GM21786 (cell line): ENCODE results near the gene ACIN1.

Experiments used
- ATAC-seq: cut with Tn5 transposase; IDR thresholded peaks from one replicate; pipeline ENCODE4 v1.9.1; 2021; ENCODE audit not compliant: unreplicated experiment

ACIN1 gene

DNA sequence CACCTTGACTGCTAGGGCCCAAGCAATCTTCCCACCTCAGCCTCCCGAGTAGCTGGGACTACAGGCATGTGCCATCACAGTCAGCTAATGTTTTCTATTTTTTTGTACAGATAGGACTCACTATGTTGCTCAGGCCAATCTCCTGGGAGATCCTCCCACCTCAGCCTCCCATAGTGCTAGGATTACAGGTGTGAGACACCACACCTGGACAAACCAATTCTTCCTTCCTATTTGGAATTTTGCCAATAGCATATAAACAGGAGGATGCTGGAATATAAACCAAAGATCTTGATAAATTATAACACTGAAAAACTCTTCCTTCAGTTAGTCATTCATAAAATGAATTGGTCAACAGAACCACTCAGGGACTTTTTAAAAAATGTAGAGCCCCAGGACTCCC lies 8.4 kb downstream of the ACIN1 start:
- no peak for ATAC-seq

DNA sequence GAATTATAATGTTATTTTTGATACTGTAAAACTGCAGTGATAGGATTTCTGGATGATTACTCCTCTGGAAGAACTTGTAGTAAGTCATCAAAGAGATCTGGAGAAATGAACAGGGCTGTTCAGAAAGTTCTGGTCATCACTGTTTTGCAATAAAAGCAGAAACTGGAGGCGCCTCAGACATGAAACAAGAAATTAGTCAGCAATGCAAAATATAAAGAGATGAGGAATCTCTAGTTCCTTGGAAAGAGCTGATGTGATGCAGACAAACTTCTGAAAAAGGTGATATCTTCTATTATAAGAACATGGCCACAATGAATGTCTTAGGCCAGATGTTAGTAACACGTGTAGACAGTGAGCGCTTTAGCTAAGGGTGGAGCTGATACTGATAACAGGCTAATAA lies 9.5 kb downstream of the ACIN1 start:
- ATAC-seq = no peak

DNA sequence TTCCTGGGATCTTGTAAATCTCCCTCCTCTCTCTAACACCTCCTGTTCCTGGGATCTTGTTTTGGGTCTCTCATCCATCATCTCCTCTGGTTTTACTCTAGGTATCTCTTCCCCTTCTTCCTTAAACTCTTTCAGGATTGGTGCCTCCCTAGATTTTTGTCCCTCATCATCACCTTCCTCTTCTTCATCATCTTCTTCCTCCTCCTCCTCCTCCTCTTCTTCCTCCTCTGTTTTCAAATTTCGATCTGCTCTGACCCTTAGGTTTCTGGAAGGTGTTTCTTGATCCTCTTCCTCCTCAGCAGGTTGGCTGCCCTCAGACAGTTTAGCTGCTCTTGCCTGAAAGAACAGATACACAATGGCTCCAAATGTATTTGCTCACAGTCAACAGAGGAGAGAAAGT lies 14.5 kb downstream of the ACIN1 start:
- no peak for ATAC-seq

DNA sequence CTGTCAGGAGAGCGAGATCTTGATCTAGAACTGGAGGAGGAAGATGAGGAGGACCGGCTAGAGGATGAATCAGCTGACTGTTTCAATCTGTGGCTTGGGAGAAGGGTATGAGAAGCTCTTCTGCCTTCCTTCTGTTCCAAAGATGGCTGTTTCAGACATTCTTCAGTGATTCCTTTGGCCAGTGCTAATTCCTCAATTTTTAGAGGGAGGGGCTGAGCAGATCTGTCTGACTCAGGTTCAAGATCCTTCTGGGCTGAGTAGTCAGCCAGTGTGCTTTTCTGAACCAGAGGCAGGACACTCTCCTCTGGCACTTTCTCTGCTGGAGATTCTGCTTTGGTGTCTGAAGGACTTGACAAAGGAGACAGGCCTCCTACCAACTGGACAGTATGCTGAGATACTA lies 15.2 kb downstream of the ACIN1 start:
- ATAC-seq = no peak

DNA sequence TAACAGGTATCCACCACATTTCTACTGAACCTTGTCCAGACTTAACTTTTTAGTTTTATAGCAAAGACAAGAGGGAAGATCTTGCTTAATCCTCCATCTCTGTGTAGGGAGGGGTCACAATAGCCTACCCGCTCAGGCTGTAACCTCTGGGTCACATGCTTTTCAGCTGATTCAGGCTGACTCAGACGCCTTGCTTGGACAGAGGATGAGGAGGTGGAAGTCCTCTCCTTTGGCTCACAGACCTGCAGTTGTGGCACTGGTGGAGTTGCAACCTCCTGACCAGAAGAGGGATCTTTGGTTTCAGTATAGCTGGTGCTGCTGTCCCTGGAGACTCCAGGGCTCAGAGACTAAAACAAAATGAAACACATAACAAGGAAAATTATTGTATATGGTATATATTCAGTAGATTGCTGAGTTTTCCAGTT lies 16.2 kb downstream of the ACIN1 start:
- no peak for ATAC-seq

DNA sequence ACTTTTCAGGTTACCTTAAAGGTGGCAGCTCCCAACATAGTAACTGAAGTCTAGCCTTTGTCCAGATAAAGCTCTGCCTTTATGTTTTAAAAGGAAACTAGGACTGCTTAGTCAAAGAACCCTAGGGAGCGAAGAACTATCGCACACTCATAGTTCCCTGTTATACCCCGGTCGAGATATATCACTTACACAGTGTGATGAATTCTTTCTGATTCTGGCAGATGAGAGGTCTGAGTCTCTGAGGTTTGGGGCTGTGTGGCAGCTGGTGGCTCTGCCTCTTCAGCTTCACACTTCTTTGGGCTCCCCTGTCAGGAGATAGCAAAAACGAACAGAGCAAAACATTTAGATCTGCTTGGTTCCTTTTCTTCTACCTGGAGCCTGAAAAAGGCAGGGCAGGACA lies 17.0 kb downstream of the ACIN1 start:
- ATAC-seq = no peak

DNA sequence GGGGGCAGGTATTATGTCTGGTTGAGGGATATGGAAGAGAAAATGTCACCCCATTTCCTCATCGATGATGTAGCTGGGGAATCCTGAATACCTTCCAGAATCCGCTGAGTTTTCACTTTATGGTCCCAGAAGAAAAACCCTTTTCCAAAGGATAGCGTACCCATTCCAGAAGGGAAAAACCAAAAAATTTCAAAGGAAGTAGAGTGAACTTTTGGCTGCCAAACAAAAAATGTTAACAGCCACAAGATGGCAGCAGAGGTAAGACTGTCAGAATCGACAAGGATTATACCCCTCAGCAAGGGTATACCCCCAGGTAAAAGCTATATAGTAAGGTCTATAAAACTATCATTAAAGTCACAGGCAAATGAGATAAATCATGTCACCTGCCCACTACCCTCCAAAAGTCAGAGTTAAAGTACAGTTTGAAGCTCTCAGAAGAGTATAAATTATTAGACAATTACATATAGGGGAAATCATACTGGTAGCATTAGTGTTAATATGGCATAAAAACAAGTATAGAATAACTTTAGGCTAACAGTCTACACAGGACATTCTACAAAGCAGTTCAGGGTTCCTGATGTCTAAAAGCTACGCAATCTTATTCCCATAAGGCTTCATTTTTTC lies 18.0 kb downstream of the ACIN1 start:
- no peak for ATAC-seq

DNA sequence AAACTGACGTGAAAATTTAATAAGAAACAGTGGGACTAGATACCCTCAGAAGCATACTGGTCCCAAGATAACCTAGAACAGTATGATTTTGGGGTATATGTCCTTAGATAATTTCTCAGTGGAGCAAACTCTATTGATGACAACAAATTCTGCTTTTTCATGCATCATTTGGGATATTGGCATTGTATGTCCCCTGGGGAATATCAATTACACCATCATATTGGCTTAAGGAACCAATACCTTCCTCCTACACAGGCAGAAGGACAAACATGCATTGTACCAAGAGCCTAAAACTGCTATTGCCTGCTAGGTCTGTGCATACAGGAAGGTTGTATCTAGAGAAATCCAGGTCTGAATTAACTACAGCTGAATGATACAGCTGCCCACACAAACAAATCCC lies 20.0 kb downstream of the ACIN1 start:
- no peak for ATAC-seq

DNA sequence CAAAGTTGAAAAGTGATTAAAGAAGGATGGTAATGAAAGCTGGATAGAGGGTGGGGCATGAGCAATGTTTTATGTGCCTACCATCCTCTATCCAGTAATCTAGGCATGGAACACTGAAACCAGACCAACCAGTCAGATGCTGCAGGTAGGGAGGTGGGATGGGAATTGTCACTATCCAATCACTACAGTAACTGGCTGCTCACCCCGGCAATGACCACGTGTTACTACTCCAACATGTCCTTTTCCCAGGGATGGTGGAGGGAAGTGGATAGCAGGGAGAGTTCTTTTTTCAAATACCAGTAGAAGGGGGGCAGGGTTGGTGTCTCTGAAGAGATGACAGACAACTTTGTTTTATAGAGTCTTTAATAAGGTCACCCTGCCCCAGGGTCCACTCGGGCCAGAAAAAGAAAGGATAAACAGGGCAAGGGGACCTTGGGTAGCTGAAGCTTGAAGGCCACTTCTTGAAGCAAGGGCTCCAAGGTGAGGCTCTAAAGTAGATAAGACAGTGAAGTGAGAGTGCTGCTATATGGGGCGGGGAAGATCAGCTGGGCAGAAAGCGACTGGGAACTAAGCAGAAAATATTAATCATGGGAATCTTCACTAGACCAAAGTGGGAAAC lies 22.9 kb downstream of the ACIN1 start:
- no peak for ATAC-seq

DNA sequence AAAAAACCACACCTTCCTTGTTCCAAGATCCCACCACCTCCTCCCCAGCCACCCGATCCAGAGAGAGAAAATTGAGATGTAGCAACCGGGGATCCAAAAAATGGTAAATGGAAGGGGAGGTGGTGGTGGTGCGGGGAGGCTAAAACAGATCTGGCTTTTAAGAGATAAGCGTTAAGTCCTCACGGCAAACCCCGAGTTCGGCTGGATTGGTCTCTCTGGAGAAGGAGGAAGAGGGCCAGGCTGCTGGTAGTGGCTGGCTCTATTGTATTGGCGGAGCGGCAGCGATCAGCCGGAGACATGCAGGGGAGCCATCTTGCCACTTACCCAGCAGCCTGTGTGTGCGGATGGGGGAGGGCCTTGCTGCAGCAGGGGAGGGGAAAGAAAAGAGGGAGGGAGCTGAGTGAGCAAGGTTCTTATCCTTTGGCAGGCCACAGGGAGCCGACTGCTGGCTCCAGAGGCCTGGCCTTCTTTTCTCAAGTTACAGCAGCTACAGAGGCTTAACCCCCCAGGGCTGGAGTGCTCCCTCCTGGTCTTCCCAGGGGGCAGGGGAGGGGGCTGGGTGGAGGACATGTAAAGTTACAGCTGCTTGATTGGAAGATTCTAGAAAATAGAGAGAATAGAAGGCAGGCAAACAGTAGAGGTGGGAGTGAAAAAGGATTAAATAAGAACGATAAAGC lies 23.6 kb downstream of the ACIN1 start:
- ATAC-seq = peak; percentile 93

DNA sequence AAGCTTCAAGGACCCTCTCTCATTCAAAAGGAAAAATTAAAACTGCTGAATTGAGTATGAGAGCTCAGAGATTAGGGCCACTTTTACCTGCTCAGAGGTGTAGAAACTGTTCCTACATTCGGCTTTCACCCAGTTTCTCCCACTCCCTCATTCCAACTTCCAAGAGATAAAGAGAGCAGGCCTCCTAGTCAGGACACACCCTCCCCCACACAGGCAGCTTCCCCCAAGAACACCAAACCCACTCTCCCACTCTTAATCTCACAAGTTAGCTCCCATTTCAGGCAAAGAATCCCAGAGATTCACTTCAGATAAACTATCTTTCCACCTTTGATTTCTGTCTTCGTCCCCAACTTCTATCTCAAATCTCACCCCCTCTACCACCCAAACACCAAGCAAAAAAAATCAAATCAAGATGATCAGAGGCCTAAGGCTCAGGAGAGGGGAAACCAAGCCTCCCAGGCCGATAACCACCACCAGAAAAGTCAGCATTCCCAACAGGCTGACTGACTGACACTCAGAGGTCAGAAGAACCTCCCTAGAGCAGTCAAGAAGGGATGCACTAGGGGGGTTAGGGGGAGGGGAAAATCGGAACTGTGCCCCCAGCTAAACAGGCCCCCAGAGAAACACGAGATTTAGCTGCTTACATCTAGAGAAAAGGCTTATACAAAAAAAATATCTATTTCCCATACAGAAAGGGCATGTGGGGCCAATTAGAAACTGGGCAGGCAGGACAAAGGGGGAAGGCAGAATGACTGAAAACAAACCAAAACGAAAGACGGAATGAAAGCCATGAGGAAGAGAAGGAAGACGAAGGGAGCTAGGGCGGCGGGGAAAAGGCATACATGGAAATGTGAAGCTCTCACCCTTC lies 24.4 kb downstream of the ACIN1 start:
- no peak for ATAC-seq

DNA sequence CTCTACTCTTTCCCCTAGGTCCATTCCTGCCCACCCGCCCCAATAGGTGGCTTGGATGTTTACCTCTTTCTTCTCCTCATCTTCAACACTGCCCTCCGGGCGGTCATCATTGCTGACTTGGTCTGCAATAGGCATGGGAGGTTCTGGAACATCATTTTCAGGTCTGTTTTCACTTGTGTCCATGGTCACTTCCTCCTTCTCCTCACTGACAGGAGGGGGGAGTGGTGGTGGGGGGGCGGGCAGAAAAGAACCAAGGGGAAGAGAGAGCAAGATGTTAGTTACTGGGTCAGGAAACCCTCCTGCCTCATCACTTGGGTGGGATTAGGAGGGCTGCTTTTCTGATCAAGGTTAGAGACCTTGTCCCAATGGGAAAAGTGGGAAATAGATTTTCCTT lies 25.5 kb downstream of the ACIN1 start:
- ATAC-seq = no peak

DNA sequence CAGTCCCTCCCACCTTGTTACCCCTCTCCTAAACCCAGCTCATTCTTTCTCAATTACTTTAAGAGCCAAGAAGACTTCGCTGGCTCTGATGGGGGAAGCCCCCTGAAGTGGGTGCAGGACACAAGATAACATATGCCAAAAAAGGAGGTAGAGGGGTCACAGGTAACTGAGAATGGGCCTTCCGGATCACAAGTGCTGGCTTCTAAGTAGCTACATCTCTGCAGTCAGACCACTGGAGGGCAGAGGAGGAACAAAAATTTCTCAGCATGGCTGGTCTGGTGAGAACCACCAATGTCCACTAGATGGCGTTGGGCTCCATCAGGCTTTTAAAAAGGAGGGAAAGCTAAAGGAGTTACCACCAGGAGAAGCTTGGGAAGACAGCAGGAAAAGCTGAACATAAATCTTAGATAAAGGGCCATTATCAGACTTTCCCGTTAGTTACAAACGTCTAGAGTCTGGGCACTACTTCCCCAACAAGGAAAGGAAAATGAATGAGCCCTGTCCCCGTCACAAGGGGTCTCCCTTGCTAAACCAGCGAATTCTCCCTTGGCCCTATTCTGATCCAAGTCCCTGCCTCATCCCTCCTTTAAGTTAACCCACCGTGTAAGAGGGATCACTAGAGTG lies 26.0 kb downstream of the ACIN1 start:
- ATAC-seq = peak; percentile 59

DNA sequence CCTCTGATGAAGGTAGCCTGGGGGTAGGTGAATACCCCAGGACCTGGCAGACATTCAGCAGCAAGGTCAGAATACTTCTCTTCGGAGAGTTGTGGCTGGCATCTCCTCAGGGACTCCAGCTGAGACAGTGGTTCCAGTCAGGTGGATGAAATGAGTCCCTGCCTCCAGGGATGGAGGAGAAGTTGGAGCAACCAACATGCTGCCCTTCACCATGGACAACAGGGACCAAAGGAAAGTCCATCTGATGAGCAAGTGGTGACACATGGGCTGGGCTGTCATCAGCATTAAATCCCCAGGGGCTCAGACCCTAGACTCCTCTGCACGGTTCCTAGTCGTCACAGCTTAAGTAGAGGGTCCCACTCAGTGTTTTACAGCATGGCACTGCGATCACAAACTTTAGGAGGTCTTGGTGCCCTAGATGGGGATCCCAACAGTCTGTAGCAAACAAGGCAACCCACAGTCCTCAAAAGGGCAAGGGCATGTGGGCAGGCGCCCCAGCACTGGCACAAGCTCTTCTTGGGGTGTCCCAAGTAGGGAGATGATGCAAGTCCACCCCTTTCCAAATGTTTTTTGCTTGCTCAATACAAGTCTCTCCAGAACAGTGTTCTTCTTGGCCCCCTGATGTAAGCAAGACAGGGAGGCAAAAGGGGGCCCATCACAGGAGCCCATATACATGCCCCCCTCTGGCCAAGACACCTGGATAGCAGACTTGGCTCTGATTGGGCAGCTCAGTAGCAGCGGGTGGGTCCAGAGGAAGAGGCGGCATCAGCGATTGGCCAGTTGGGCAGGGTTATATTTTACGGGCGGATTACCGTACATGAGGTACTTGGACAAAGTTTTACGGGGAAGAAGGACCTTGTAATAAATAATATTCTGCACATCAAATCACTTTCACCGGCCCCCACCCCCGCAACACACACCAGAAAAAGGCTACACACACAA lies 26.8 kb downstream of the ACIN1 start:
- no peak for ATAC-seq

DNA sequence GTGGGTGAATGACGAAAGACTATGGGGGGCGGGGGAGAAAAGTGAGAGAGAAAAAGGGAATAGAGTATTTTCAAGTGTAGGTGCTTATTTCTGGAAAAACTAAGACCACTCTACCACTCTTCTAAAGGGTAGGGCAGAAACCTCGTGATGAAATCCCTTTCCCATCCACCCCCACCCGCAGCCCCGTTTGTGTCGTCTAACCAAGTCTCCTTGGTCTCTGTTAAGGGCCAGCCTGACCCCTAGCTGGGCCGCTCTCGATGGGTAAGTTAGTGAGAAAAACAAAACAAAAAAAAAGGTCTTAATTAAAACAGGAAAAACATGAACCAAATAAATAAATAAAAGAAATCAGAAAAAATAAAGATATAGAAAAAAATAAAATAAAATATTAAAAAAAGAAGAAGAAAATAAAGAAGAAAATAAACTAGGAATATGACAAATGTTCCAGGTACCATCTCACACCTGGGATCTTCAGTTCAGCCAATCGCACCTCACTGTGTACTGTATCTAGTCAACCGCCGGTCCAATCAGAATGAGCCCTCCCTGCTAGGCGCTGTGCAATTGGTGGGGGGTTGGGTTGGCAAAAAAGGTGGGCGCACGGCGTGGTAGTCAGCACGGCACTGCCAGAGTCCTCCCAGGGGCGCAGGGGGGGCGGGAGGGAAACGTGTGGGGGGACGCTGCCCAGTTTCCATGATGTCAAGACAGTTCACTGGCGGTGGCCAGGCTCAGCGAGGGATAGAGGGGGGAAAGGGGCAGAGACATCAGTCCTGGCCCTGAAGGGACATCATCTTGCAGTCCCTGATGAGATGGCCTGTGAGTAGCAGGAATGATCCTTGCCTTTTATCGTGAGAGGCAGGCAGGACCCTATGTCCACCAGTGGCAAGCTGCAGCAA lies 27.8 kb downstream of the ACIN1 start:
- ATAC-seq = no peak

DNA sequence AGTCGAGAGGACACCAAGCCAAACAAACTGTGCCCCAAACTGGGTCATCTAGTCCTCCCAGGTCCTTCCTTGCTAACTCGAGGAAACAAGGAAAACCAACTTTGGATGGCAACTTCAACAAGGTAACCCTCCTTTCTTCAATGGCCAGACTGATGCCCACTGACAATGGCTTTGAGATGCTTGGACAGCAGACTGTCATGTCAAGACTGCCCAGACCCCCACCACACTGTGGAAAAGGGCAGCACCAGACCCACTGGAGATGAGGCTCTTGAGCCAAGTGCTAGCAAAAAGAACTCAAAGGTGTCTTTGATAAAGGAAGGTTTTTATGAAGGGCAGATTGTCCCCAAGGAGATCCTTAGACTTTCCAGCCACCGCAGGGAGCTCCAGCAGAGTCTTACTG lies 28.6 kb downstream of the ACIN1 start:
- ATAC-seq = no peak

DNA sequence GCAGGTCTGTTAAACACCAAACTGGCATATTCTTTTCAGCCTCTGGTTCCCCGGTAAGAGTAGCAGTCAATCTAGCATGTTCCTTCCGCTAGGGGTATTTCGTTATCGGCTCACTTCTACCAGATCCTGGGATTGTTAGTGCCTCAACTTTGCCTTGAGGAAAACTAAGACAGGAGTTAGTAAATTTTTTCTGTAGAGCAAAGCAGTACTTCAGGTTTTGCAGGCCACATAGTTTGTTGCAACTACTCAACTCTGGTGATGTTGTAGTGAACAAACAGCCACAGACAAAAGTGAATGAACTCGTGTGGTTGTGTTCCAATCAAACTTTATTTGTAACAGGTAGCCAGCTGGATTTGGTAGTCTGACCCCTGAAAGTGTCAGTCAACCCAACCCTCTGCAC lies 31.3 kb downstream of the ACIN1 start:
- ATAC-seq = no peak

DNA sequence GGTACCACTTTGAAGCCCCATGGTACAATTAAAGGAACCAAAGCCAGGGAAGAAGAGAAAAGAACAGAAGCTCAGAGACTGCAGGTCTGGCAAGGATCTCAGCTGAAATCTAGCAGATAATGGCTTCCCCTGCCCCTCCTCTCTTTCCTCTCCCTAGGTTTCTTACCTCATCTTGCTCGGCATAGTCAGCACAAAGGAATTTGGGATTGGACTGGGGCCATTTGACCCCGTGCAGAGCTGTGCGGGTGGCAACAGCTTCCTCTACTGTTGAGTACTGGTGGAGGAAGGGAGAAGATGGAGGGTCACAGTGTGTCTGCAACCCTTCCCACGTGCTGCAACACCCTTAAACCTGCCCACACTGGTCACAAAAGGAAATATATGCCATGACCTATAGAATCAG lies 32.9 kb downstream of the ACIN1 start:
- no peak for ATAC-seq
